HG03439 (cell line): ENCODE measurements around the gene DCP1A.
"Not testable (repeated sequence)": the region's sequence is repeated elsewhere in the genome, so short reads cannot be mapped to it uniquely, and the experiment has no call there.

Experiments
- ATAC-seq: cut with Tn5 transposase; IDR thresholded peaks from one replicate; pipeline ENCODE4 v1.9.1; 2021; ENCODE audit warnings: mild to moderate bottlenecking, moderate library complexity; ENCODE audit not compliant: unreplicated experiment

The DCP1A gene

DNA sequence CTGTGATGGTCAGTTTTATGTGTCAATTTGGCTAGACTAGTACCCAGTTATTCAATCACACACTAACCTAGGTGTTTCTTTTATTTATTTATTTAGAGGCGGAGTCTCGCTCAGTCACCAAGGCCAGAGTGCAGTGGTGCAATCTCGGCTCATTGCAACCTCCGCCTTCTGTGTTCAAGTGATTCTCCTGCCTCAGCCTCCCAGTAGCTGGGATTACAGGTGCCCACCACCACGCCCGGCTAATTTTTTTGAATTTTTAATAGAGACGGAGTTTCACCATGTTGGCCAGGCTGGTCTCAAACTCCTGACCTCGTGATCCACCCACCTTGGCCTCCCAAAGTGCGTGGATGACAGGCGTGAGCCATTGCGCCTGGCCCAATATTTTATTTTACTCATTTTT is 78.2 kb downstream of the DCP1A start:
- ATAC-seq, result not testable (repeated sequence)

DNA sequence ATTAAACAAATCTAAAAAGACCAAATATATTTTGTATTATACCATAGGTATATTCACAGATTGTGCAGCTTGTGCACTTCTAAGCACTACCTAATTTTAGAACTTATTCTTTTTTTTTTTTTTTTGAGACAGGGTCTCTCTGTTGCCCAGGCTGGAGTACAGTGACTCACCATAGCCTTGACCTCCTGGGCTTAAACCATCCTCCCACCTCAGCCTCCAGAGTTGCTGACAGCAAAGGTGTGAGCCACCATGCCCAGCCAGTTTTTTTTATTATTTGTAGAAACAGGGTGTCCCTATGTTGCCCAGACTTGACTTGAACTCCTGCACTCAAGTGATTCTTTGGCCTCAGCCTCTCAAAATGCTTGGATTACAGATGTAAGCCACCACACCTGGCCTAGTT is 79.6 kb downstream of the DCP1A start:
- no peak for ATAC-seq

DNA sequence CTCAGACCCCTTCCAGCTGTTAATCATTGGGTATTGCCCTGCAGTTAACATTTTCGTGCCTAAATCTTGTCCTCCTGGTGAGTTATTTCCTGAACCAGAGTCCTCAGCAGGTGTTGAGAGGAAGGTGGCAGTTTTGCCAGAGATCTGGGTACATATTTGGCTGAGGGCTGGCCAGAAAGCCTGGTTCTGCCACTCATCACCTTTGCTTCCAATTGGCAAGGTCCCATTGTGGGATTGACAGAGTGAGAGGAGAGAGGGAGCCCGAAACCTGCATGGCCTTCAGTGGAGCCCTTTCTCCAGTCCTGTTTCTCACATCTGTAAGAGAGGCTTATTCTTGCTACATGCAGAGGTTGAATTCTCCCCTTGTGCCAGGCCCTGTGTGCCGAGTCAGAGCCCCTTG is 82.6 kb downstream of the DCP1A start:
- ATAC-seq, result no peak

- no peak for ATAC-seq
Observed at GRCh38 chr3:53263907-53264306, 83.4 kb downstream of the DCP1A start.

GRCh38 chr3:53261712-53262111 is 85.6 kb downstream of the DCP1A start:
- no peak for ATAC-seq

- no peak for ATAC-seq
Observed at GRCh38 chr3:53260286-53260785, 87.0 kb downstream of the DCP1A start.

GRCh38 chr3:53259427-53260259 is 87.7 kb downstream of the DCP1A start:
- ATAC-seq, result no peak

DNA sequence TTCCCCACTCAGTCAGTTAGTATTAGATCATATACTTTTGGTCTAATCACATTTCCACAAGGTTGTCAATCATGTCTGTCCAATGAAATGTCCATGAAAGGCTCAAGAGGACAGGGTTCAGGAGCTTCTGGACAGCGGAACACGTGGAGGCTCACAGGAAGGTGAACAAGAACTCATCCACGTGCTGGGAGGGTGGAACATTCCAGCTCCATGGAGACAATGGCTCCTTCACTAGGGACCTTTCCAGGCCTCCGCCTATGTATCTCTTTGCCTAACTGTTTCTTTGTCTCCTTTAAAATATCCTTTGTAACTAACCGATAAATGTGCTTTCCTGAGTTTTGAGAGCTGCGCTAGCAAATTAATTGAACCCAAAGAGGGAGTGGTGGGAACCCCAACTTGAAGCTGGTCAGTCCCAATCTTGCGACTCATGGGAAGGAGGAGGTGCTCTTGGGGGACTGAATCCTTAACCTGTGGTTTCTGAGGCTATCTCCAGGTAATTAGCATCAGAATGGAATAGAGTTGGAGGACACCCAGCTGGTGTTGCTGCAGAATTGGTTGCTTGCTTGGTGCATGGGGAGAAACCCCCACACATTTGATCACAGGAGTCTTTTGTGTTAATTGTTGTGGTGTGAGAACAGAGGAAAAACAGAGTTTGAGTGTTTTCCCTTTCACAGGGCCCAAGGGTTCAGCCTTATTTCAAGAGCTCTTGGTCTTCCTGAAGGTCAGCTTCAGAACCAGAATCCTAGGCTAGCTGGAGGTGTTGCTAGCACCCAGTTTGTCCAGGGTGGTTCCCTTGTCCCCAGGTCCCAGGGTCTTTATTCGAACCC is 88.5 kb downstream of the DCP1A start:
- no peak for ATAC-seq

DNA sequence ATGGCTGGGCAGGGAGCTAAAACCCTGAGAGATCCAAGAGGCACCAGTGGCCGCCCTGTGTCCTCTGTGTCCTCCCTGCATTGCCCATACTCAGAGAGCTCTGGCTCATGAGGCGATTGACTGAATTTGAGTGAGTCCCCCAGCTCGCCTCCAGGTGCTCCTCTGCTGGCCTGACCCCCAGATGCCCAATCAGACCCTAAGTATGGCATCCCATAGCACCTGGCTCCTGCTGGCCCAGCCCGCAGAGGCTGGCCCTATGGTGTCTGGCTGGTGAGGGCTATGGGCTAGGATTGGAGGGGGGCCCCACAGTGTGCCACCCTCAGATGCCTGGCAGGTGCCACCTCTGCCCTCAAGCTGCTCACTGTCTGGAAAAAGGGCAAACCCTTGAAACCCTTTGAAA is 89.9 kb downstream of the DCP1A start:
- ATAC-seq, result no peak

DNA sequence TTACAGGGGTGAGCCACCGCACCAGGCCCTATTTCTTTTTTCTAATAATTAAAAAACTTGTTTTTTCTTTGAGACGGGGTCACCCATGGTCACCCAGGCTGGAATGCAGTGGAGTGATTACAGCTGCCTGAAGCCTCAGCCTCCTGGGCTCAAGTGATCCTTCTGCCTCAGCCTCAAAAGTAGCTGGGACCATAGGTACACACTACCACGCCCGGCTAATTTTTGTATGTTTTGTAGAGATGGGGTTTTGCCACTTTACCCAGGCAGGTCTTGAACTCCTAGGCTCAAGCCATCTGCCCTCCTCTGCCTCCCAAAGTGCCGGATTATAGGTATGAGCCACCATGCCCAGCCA is 90.7 kb downstream of the DCP1A start:
- ATAC-seq, result no peak

GRCh38 chr3:53255775-53256703 is 91.3 kb downstream of the DCP1A start, which contains the start of gene TKT:
TKT (minus strand) TSS chr3:53256022; CDS start chr3:53255942, 80 bp downstream.
- ATAC-seq, result peak; percentile 52

DNA sequence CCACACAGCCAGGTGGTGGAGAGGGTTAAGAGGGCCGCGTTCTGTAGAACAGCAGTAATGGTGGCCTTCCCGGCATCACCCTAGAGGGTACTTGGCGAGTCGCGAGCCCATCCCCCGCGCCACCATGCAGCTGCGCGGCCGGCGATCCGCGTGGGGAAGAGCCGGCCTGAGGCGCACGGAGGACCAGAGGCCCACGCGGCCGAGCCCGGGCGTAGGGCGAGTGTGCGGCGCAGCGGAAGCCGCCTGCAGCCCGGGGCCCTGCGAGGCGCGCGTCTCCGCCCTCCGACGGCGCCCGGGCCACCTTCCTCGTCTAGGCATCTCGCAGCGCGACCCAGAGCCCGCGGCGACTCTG is 91.9 kb downstream of the DCP1A start:
- peak; percentile 42 for ATAC-seq

DNA sequence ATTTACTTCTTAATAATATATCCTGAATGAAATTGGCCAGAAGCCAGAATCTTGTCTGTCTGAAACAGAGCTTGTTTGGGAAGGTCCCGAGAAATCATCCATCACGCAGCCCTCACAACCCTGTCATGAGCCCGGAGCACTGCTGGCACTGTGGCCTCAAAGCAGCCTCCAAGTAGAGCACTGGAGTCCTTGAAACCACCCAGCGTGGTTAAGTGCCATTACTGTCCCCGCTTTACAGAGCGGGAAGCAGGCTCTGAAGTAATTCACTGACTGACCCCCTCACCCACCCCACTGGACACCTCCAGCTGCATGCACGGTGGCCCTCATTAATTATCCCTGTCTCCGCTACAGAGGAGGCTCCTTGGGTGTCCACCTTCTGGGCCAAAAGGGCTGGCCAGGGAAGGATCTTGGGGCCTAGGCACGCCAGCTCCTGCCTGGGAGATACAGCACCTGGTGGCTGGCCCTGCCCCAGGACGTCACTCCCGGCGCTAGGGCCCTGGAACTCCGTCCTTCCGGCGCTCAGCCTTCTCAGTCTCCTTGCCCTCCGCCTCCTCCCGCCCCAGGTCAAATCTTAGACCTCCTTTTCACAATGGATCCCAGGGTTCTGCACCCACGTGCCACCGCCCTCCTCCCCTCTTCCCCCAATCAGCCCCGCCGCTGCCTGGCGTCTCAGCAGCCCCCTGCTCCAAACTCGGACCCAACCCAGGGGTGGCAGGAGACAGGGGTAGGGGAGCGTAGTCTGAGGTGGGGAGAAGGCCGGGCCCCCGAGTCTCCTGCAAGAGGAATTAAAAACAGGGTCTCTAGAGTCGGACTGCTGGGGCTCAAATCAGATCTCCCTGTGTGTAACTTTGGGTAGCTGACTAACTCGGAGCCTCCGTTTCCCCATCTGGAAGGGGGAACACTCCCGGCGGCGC is 92.6 kb downstream of the DCP1A start:
- ATAC-seq, result peak; percentile 37

DNA sequence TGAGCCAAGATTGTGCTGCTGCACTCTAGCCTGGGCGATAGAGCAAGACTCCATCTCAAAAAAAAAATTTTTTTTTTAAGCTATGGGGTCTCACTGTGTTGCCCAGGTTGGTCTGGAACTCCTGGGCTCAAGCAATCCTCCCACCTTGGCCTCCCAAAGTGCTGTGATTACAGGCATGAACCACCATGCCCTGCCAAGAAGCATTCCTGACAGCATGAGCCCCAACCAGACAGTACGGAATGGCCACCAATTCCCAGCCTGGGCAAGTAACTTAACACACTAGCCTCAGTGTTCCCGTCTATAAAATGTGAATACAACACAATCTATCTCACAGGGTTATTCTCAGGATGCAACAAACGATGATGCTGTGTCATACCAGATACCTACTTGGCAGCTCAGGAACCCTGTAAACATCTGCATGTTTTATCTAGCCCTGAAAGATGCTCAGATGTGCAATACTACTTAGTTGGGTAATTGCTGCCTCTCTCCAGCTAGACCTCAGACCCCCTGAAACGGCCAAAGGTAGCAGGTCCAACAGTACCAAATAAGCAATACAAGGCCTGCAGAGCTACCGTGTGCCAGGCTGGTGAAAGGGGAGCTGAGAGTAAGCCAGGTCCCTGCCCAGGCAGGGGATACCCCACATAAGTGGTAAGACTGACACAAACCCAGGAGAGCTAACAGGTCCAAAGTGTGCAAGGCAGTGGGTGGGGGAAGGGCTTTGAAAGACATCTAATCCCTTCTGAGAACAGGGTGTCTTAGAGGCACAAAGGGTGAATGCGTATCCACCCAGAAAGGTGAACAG is 93.4 kb downstream of the DCP1A start:
- no peak for ATAC-seq

DNA sequence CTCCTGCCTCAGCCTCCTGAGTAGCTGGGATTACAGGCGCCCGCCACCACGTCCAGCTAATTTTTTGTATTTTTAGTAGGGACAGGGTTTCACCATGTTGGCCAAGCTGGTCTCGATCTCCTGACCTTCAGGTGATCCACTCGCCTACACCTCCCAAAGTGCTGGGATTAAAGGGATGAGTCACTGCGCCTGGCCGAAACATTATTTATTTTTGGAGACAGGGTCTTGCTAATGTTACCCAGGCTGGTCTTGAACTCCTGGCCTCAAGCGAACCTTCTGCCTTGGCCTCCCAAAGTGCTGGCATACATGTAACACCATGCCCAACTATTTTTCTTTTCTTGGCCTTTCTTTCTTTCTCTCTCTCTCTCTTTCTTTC is 94.4 kb downstream of the DCP1A start:
- ATAC-seq, result not testable (repeated sequence)

GRCh38 chr3:53252096-53252946 is 95.0 kb downstream of the DCP1A start:
- ATAC-seq, result no peak

DNA sequence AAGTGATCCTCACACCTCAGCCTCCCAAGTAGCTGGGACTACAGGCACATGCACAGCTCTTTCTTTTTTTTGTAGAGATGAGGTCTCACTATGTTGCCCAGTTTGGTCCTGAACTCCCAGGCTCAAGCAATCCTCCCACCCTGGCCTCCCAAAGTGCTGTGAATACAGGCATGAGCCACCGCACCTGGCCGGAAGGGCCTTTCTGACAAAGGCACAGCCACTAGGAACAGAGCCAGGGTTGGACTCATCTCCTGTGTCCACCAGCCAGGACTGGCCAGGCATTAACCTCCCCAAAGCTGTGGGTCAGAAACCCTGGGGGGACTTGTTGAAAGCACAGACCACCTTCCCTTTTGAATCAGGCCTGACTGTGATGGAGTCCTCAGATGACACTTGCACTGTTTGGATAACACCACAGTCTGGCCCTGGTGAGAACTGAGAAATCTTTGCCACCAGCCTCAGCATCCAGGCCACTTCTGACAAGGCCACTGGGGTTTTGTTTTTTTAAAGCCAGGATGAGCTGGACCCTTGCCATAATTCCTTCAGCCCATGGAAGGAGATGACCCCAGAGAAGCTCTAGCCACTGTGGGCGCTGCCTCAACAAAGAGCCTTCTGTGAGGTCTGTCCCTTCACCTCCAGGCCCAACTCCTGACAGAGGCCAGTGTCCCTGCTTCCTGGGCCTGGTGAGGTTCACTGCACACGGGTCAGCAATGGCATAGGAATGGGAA is 96.3 kb downstream of the DCP1A start:
- no peak for ATAC-seq

GRCh38 chr3:53250453-53250852 is 96.9 kb downstream of the DCP1A start:
- no peak for ATAC-seq
